H1 (cell line): ENCODE data around the gene CTDNEP1.

Experiments
- CBX5 ChIP-seq: fragments of 300-800, 300-1000 bp; sonication (generic); IDR thresholded peaks from 2 replicates; pipeline ENCODE4 v1.7.1; 2016; ENCODE audit warnings: antibody characterized with exemption, low read length, low read depth
- CHD2 ChIP-seq: IDR thresholded peaks from 2 replicates; pipeline ENCODE4 v1.6.1; 2012; ENCODE audit warnings: low read length, improper control_type of control experiment
- CTCF ChIP-seq, 3 experiments: IDR thresholded peaks; 1 replicate in 2 of 3; 2 replicates in 1 of 3; pipeline versions ENCODE4 v1.5.1 to v1.6.1; 2011; ENCODE audit warnings: low read length in 3 of 3, mild to moderate bottlenecking in 3 of 3, inconsistent platforms in 2 of 3, low read depth in 1 of 3, moderate library complexity in 1 of 3; ENCODE audit not compliant: insufficient read depth in 1 of 3; ENCODE audit errors: control extremely low read depth in 1 of 3
- EP300 ChIP-seq, 2 experiments: IDR thresholded peaks; 1 replicate in 1 of 2; 2 replicates in 1 of 2; pipeline ENCODE4 v1.6.1; 2011 to 2012; ENCODE audit warnings: low read depth in 2 of 2, low read length in 2 of 2, mild to moderate bottlenecking in 2 of 2, borderline replicate concordance in 1 of 2, inconsistent platforms in 1 of 2, moderate library complexity in 1 of 2
- GABPA ChIP-seq: IDR thresholded peaks from 2 replicates; pipeline ENCODE4 v1.6.1; 2011; ENCODE audit warnings: mild to moderate bottlenecking, low read length, moderate library complexity, borderline replicate concordance; ENCODE audit not compliant: insufficient read depth
- JUN ChIP-seq: IDR thresholded peaks from 2 replicates; pipeline ENCODE4 v1.6.1; 2011; ENCODE audit warnings: low read depth, mild to moderate bottlenecking, improper control_type of control experiment, low read length
- POLR2A ChIP-seq, 2 experiments: IDR thresholded peaks; 1 replicate in 1 of 2; 2 replicates in 1 of 2; pipeline ENCODE4 v1.6.1; 2011; ENCODE audit warnings: low read depth in 2 of 2, low read length in 2 of 2, mild to moderate bottlenecking in 2 of 2; ENCODE audit errors: control extremely low read depth in 1 of 2
- POLR2AphosphoS5 ChIP-seq: IDR thresholded peaks from 2 replicates; pipeline ENCODE4 v1.6.1; 2011; ENCODE audit warnings: low read depth, low read length
- RBBP5 ChIP-seq: IDR thresholded peaks from 2 replicates; pipeline ENCODE4 v1.7.1; 2012; ENCODE audit warnings: low read depth, mild to moderate bottlenecking, inconsistent platforms, low read length, moderate library complexity, borderline replicate concordance
- TCF12 ChIP-seq: IDR thresholded peaks from 2 replicates; pipeline ENCODE4 v1.6.1; 2011; ENCODE audit warnings: low read depth, mild to moderate bottlenecking, low read length
- YY1 ChIP-seq: IDR thresholded peaks from 2 replicates; pipeline ENCODE4 v1.6.1; 2011; ENCODE audit warnings: low read depth, mild to moderate bottlenecking, low read length

DNA sequence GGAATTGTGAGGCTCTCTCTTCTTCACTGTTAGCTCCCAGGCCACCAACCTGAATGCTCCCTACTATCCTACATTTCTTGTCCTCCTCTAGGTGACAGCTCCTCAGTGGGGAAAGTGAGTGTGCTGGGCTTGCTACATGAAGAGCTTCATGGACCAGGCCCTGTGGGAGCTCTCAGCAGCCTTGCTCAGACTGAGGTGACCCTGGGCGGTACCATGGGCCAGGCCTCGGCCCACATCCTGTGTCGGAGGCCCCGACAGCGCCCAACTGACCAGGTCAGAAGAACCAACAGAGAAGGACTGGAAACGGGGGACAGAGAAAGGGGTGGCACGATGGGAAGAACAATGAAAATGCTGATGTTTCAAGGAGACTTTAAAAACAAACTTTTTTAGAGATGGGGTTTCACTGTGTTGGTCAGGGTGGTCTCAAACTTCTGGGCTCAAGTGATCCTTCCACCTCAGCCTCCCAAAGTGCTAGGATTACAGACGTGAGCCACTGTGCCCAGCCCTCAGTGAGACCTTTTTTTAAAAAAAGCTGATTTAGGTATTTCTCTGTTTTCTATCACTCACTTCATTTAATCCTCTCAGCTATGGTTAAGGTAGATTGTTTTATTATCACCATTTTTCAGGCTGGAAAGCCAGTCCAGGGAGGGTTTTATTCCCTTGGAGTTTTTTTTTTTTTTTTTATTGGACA is 5.4 kb upstream of the CTDNEP1 start:
- TF ChIP-seq POLR2A (IDR thresholded peaks at IDR 0.05; ENCODE audit: control extremely low read depth in 1 of 2, low read depth in 2 of 2, low read length in 2 of 2) (peak in 1 of 2 experiments; percentile 89; a peak in 2 of 3 replicates), TCF12 (no peak), CHD2 (no peak), CBX5 (no peak), CTCF (IDR thresholded peaks at IDR 0.05; ENCODE audit: control extremely low read depth in 1 of 3, insufficient read depth in 1 of 3, low read depth in 1 of 3, low read length in 3 of 3) (no peak), EP300 (IDR thresholded peaks at IDR 0.05; ENCODE audit: borderline replicate concordance in 1 of 2, low read depth in 2 of 2, low read length in 2 of 2) (no peak), JUN (no peak), GABPA (no peak), YY1 (no peak), RBBP5 (no peak), POLR2AphosphoS5 (peak; percentile 77; the same call in 1 of the 2 replicates)
